Lower lobe of right lung (tissue), 2 donors: Measurements from ENCODE around the gene PRDM16. TPM values are rescaled to one million over a fixed set of nuclear protein-coding genes. Genes with fewer than 3 reads are reported as not detected.

Experiments
- ATAC-seq, 2 donors: fragments of 200-7000 bp; cut with Tn5 transposase; one replicate each; pipeline ENCODE4 v1.9.1; 2020 to 2022; ENCODE audit warnings: mild to moderate bottlenecking in 2 of 2, moderate library complexity in 2 of 2
- DNase-seq: peaks from one replicate; pipeline ENCODE4 v3.0.0-alpha.2; 2020
- H3K27ac ChIP-seq: fragments of 200-600 bp; one replicate; pipeline ENCODE4 v1.8.0; 2022
- H3K27me3 ChIP-seq: fragments of 200-600 bp; one replicate; pipeline ENCODE4 v1.8.0; 2022; ENCODE audit warnings: low read depth
- H3K36me3 ChIP-seq: fragments of 200-600 bp; one replicate; pipeline ENCODE4 v1.8.0; 2022; ENCODE audit warnings: mild to moderate bottlenecking
- H3K4me1 ChIP-seq: fragments of 200-600 bp; one replicate; pipeline ENCODE4 v1.8.0; 2022
- H3K4me3 ChIP-seq: fragments of 200-600 bp; one replicate; pipeline ENCODE4 v1.8.0; 2022; ENCODE audit warnings: mild to moderate bottlenecking
- H3K9me3 ChIP-seq: fragments of 200-600 bp; one replicate; pipeline ENCODE4 v1.8.0; 2022
- CTCF ChIP-seq: fragments of 200-600 bp; IDR thresholded peaks from one replicate; pipeline ENCODE4 v1.8.0; 2022; ENCODE audit warnings: antibody characterized with exemption, mild to moderate bottlenecking
- intact Hi-C: fragments of 100-400 bp; cut with DNase I; formaldehyde crosslinking; loops from one replicate; pipeline ENCODE4 v1.11.0; 2022
- total RNA-seq: library from RNA; stranded (reverse); fragmentation: NEBNext Ultra II Directional; extraction: Animal tissue kit (Norgen Biotek cat#: 25700); gene quantifications from one replicate; pipeline ENCODE4 v1.2.1, GENCODE V29; 2021
- donor health status: DM: no; HTN: yes; CAD: no; lungs with severe emphysema.

The PRDM16 gene
- total RNA-seq, 1 donor from 2014 or later, result 19.2 TPM

GRCh38 chr1:3208819-3209200, 139.8 kb downstream of the PRDM16 start:
- no peaks in the 10 kb centered on the region for H3K36me3 ChIP-seq
- DNase-seq (no peak), ATAC-seq (no peak)
- H3K27me3 ChIP-seq, result no peaks in the 10 kb centered on the region
- no peak overlapping the region for H3K27ac ChIP-seq
- intact Hi-C loops, result no loop called here
- no peaks in the 10 kb centered on the region for H3K4me1 ChIP-seq
- no peaks in the 10 kb centered on the region for H3K9me3 ChIP-seq
- no peak for TF ChIP-seq CTCF
- no peak overlapping the region for H3K4me3 ChIP-seq

GRCh38 chr1:3209201-3209600, 140.2 kb downstream of the PRDM16 start:
- Histone ChIP-seq H3K27ac (no peak overlapping the region), H3K27me3 (no peaks in the 10 kb centered on the region), H3K36me3 (no peaks in the 10 kb centered on the region), H3K9me3 (no peaks in the 10 kb centered on the region), H3K4me3 (no peak overlapping the region), H3K4me1 (no peaks in the 10 kb centered on the region)
- no peak for TF ChIP-seq CTCF
- intact Hi-C loops, result no loop called here
- DNase-seq (no peak), ATAC-seq (no peak)

GRCh38 chr1:3211582-3212375, 142.8 kb downstream of the PRDM16 start:
- no peak for TF ChIP-seq CTCF
- ATAC-seq, result no peak

GRCh38 chr1:3212453-3213355, 143.7 kb downstream of the PRDM16 start:
- Histone ChIP-seq H3K9me3 (no peaks in the 10 kb centered on the region), H3K36me3 (no peaks in the 10 kb centered on the region), H3K4me3 (no peak overlapping the region), H3K4me1 (peaks cover 9% of the 10 kb centered on the region), H3K27ac (no peak overlapping the region), H3K27me3 (peaks cover 4% of the 10 kb centered on the region)
- ATAC-seq (no peak), DNase-seq (no peak)
- intact Hi-C loops, result no loop called here
- no peak for TF ChIP-seq CTCF

More at GRCh38 chr1:3211582-3212375, 142.8 kb downstream of the PRDM16 start:
- DNase-seq, result no peak
- Histone ChIP-seq H3K36me3 (no peaks in the 10 kb centered on the region), H3K4me3 (no peak overlapping the region), H3K4me1 (no peaks in the 10 kb centered on the region), H3K27ac (no peak overlapping the region), H3K9me3 (no peaks in the 10 kb centered on the region), H3K27me3 (peaks cover 4% of the 10 kb centered on the region)
- intact Hi-C loops, result no loop called here

- Histone ChIP-seq H3K27ac (no peak overlapping the region), H3K27me3 (peaks cover 4% of the 10 kb centered on the region), H3K36me3 (no peaks in the 10 kb centered on the region), H3K4me3 (no peak overlapping the region), H3K4me1 (peaks cover 19% of the 10 kb centered on the region), H3K9me3 (no peaks in the 10 kb centered on the region)
- no peak for ATAC-seq
- intact Hi-C loops, result no loop called here
- no peak for TF ChIP-seq CTCF
- no peak for DNase-seq
Measured at GRCh38 chr1:3213730-3214129, 144.7 kb downstream of the PRDM16 start.
